Measurements from ENCODE around the gene PXMP2.

PXMP2 gene

GRCh38 chr12:132687211-132688164, at the start of gene PXMP2, which contains the start of gene POLE:
PXMP2 (plus strand) TSS chr12:132687587; CDS start chr12:132687671, 84 bp downstream.
POLE (minus strand) TSS chr12:132687342; CDS start chr12:132687315, 27 bp downstream.
- peak; percentile 87 for DNase-seq (ENCODE audit: low read depth, low spot score)

DNA sequence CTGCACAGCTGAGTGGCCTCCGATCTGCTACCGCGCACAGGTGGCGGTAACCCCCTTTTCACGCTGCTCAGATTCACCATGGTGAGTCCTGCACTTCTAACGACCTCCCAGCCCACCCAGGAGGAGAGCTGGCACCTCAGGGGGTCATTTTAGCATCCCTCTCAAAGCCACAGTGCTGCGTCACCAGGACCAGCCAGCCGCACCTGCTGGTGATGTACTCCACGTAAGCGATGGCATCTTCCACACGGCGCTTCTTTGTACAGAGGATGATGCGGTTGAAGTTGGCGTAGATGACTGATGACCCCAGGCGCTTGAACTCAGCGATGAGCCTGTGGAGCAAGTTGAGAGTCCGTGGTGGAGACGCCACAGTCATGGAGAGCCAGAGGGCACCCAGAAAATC, 49.6 kb upstream of the PXMP2 start:
- DNase-seq (ENCODE audit: low read depth, low spot score), result no peak

DNA sequence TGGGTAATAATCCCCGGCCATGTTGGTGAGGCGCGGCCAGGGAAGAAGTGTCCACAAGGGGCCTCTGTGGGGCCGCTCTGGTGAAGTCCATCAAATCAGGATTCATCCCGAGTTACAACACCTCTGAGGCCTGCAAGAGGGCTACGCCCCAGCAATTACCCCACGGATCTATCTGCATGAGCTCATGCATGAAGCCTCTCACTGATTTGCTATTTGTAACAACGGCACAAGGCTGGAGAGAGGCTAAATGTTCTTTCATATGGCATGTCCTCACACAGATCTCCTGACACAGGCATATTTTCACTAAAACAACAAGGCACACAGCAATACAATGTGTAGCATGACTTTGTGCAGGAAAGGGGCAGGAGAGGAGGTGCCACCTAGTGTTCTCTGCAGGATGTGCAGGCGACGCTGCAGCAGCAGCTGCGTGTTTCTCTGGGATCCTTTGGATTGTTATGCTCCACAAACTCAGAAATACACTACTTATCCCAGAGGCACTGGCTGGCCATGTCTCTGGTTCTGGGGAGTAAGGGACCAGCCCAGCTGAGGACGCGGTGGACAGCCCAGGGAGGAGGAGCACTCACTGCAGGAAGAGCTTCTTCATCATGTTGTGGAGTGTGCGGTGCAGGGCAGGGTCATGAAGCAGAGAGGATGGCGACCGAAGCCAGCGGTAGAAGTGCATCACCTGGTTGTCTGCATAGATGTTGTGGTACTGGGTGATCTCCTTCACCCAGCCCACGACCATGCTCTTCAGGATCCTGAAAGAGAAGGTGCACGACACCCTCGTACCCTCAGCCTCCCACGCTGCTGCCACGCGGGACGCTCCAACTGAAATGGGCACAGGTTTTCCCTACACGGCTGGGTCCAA, 48.6 kb upstream of the PXMP2 start:
- peak; percentile 23 for DNase-seq (ENCODE audit: low read depth, low spot score)

- DNase-seq (ENCODE audit: low read depth, low spot score), result no peak
Observed at GRCh38 chr12:132639956-132640520, 47.3 kb upstream of the PXMP2 start.

- DNase-seq (ENCODE audit: low read depth, low spot score), result no peak
Observed at GRCh38 chr12:132640936-132641335, 46.5 kb upstream of the PXMP2 start.

DNA sequence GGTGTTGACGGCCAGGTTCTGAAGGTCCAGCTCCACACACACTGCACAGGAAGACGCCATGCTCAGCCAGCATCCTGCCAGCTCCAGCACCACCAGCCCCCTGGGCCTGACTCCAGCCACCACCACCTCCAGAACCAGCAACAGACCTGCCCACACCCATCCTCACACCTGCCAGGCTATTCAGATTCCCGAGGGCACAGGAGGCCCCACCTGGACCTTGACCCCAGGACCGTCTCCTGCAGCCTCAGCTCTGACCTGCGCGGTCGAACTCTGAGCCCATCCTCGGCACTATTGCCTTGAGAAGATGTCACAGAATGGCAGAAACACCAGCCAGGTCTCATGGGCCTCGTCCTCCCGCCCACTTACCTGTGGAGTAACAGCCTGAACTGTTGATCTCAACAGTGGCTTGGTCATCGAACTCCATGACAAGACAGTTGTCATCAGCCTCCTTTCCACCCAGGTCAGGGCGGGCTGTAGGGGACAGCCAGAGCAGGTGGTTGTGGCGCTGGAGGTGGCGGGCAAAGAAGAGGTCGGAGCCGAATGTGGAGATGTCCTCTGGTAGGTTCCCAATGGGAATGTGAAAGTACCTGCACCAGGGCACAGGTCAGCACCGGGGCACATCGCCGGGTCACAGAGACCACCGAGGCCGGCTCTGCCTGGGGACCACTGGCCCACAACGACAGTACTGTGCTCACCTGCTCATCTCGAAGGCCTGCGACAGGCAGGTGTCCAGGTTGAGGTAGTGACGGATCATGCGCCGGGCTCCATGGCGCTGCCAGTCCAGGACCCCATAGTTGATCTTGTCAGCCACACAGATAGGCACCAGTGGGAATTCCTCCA, 45.4 kb upstream of the PXMP2 start:
- DNase-seq (ENCODE audit: low read depth, low spot score), result no peak

GRCh38 chr12:132642846-132643835, 44.2 kb upstream of the PXMP2 start:
- DNase-seq (ENCODE audit: low read depth, low spot score), result no peak

DNA sequence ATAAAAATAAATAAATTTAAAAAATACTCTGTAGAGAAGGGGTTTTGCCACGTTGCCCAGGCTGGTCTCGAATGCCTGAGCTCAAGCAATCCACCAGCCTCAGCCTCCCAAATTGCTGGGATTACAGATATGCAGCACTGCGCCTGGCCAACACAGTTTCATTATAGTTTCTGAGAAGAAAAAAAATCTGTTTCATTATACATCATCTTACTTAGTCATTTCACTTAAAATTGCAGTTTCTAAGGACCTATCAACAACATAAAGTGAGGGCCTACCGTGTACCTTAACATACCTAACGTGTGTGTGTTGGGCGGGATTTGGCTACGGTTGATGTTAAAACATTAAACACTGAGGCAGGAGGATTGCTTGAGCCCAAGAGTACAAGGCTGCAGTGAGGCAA, 40.5 kb upstream of the PXMP2 start:
- DNase-seq (ENCODE audit: low read depth, low spot score), result no peak

DNA sequence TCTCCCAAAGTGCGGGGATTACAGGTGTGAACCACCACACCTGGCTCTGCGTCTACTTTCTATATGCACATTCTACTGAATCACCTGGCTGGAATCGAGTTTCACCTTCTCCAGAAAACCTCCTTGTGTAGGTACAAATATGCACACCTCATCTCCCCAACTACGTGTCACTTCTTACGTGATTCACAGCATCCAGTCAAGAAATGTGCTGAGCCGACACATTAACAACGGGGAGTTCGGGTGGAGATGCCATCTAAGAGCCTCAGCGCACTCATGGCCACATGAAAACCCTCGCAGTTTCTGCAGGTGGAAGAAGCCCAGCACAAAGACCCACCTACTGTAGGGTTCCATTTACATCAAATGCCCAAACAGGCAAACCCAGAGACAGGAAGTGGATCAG, 39.5 kb upstream of the PXMP2 start:
- DNase-seq (ENCODE audit: low read depth, low spot score), result no peak

DNA sequence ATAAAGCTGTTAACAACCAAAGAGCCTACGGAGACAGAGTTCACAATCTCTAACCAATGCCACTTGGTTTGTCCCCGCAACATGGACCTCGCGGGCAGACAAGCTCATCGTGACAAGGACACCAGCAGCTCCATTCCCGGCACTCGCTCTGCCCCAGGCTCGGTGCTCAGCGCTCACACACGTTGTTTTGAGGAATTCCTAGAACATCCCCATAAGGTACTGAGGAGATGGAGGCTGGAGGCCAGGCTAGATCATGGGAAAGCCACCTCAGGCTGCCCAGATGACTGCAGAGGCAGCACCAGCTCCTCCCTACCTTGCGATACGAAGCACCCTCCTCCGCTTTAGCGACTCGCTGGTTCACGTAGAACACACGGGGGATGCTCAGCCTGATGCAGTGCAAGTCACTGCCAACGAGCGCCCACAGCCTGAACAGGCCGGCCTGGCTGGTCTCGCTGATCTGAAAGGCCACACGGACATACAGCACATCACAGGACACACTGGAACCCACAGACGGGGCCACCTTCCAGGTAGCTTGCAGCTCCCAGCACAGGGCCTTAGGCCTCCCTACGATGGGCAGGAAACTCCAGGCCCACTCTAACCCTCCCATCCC, 38.7 kb upstream of the PXMP2 start:
- no peak for DNase-seq (ENCODE audit: low read depth, low spot score)

- DNase-seq (ENCODE audit: low read depth, low spot score), result no peak
Observed at GRCh38 chr12:132649226-132649945, 38.0 kb upstream of the PXMP2 start.

- no peak for DNase-seq (ENCODE audit: low read depth, low spot score)
Observed at GRCh38 chr12:132651444-132652100, 35.8 kb upstream of the PXMP2 start.

GRCh38 chr12:132653567-132654290, 33.7 kb upstream of the PXMP2 start:
- DNase-seq (ENCODE audit: low read depth, low spot score), result no peak

DNA sequence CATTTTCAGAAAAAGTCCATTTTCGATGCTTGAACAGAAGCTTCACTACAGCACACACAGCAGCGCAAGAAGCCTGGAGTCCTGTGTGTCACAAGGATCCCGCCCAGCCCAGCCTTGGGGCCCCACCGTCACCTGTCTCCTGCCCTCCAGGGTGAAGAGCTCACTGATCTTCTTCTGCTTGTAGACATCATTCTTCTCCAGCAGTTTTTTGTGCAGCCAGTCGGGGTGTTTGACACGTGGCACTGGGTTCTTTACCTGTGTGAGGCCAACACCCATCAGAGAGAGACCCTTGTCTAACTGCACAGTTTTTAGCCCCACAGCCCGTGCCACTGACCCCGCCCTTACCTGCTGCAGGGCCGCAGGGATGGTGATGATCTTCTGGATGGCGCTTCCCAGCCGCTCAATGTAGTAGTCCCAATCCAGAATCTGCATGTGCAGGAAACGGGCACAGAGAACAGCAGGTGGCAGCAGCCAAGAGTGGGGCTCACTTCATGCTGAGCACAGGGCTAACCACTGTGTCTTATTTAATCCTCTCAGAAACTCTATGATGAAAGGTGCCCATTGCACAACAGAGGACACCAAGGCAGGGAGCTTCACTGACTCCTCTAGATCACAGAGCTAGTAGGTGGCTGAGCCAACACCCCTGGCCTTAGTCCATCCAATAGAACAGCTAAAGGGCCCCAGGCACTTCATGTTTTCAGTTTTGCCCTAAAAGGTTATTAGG, 30.2 kb upstream of the PXMP2 start:
- no peak for DNase-seq (ENCODE audit: low read depth, low spot score)

GRCh38 chr12:132658149-132658894, 29.1 kb upstream of the PXMP2 start:
- DNase-seq (ENCODE audit: low read depth, low spot score), result no peak

- no peak for DNase-seq (ENCODE audit: low read depth, low spot score)
Observed at GRCh38 chr12:132659146-132659545, 28.2 kb upstream of the PXMP2 start.
